MCF 10A (cell line): Measurements from ENCODE around the gene DFFA. TPM values are rescaled to one million over a fixed set of nuclear protein-coding genes. Genes with fewer than 3 reads are reported as not detected.
A peak's percentile ranks its signal among the peaks of the same experiment; 100 is the strongest.

Source experiments
- BruUV-seq: library from RNA; stranded (reverse); fragments of 400-500 nt; replicated peaks from 2 replicates; lab custom pipeline; 2021; lab: Mats Ljungman, UMichigan
- CTCF ChIA-PET: fragments of 300-600 bp; sonication (Branson Sonifier 250); formaldehyde crosslinking; extraction: SDS; loops from one replicate; lab custom pipeline; 2021; ENCODE audit warnings: antibody characterized with exemption, inconsistent platforms; lab: Yijun Ruan, JAX
- POLR2A ChIA-PET: fragments of 300-600, 350-650 bp; sonication (Branson Sonifier 250); formaldehyde crosslinking; extraction: SDS; loops from one replicate; lab custom pipeline; 2020; ENCODE audit warnings: antibody characterized with exemption, inconsistent platforms; lab: Yijun Ruan, JAX
- DNase-seq: peaks from one replicate; pipeline ENCODE4 v3.0.0-alpha.2; 2018; ENCODE audit not compliant: unreplicated experiment
- H3K27ac Mint-ChIP-seq: one replicate; pipeline ENCODE4 v1.8.0; 2022; ENCODE audit warnings: mild to moderate bottlenecking, low read depth, mixed read lengths; ENCODE audit not compliant: unreplicated experiment
- H3K27me3 Mint-ChIP-seq: one replicate; pipeline ENCODE4 v1.8.0; 2022; ENCODE audit warnings: mixed read lengths; ENCODE audit not compliant: insufficient read depth, unreplicated experiment
- H3K36me3 Mint-ChIP-seq: one replicate; pipeline ENCODE4 v1.8.0; 2022; ENCODE audit warnings: mild to moderate bottlenecking, moderate library complexity, mixed read lengths; ENCODE audit not compliant: insufficient read depth, unreplicated experiment
- H3K4me1 Mint-ChIP-seq: one replicate; pipeline ENCODE4 v1.8.0; 2022; ENCODE audit warnings: mixed read lengths; ENCODE audit not compliant: insufficient read depth, unreplicated experiment
- H3K4me3 Mint-ChIP-seq: one replicate; pipeline ENCODE4 v1.8.0; 2022; ENCODE audit warnings: mild to moderate bottlenecking, moderate library complexity, mixed read lengths; ENCODE audit not compliant: unreplicated experiment
- H3K9me3 Mint-ChIP-seq: one replicate; pipeline ENCODE4 v1.8.0; 2022; ENCODE audit warnings: mixed read lengths; ENCODE audit not compliant: unreplicated experiment
- CTCF ChIP-seq: fragments of 200-600 bp; IDR thresholded peaks from one replicate; pipeline ENCODE4 v1.8.0; 2022; ENCODE audit warnings: antibody characterized with exemption, mild to moderate bottlenecking; ENCODE audit not compliant: unreplicated experiment
- intact Hi-C: fragments of 100-400 bp; cut with micrococcal nuclease; formaldehyde crosslinking; loops from 2 replicates; pipeline ENCODE4 v1.14.1; 2022
- total RNA-seq: library from RNA; stranded (reverse); gene quantifications from 2 replicates; pipeline ENCODE4 v1.2.3, GENCODE V29; 2022

The DFFA gene
- total RNA-seq, 1 experiment from 2014 or later: 51.3 TPM

- H3K27me3 Mint-ChIP-seq: no peaks in the 10 kb centered on the region
- no peak for DNase-seq
- H3K27ac Mint-ChIP-seq: no peak overlapping the region
- BruUV-seq: no TSS peak
- H3K9me3 Mint-ChIP-seq: no peaks in the 10 kb centered on the region
- no peak for TF ChIP-seq CTCF
- no peak overlapping the region for H3K4me3 Mint-ChIP-seq
- intact Hi-C loops: loop anchor here (5.0 kb wide), 2 partner anchors 124 to 179 kb away; no protein-coding TSS in a partner anchor
- ChIA-PET CTCF (interaction anchor here (0.5 to 1.3 kb wide), 6 partner anchors 85 to 463 kb away, joined by 3 read pairs; no protein-coding TSS in a partner anchor), POLR2A (interaction anchor here (1.5 to 2.5 kb wide), 2 partner anchors 10 to 500 kb away, joined by 3 to 11 read pairs; no protein-coding TSS in a partner anchor)
- H3K4me1 Mint-ChIP-seq: peaks cover 36% of the 10 kb centered on the region
- no peaks in the 10 kb centered on the region for H3K36me3 Mint-ChIP-seq
These were observed 40.9 kb upstream of the DFFA start for GRCh38 chr1:10513199-10513598.

GRCh38 chr1:10511494-10511885, 39.2 kb upstream of the DFFA start:
- POLR2A ChIA-PET: interaction anchor here (0.5 to 4.0 kb wide), 12 partner anchors 13 to 501 kb away, joined by 3 to 34 read pairs (median 6); partner anchors contain the start of gene TARDBP
- H3K9me3 Mint-ChIP-seq: no peaks in the 10 kb centered on the region
- H3K27ac Mint-ChIP-seq: peak overlapping the region; percentile 89
- H3K4me3 Mint-ChIP-seq: peak overlapping the region; percentile 61
- H3K36me3 Mint-ChIP-seq: no peaks in the 10 kb centered on the region
- TF ChIP-seq CTCF: no peak
- no TSS peak for BruUV-seq
- intact Hi-C loops: loop anchor here (5.0 kb wide), 2 partner anchors 126 to 181 kb away; no protein-coding TSS in a partner anchor
- peaks cover 33% of the 10 kb centered on the region for H3K4me1 Mint-ChIP-seq
- CTCF ChIA-PET: interaction anchor here (0.6 to 6.0 kb wide), 3 partner anchors 16 to 525 kb away, joined by 3 to 63 read pairs (median 3); no protein-coding TSS in a partner anchor
- no peak for DNase-seq
- H3K27me3 Mint-ChIP-seq: no peaks in the 10 kb centered on the region

GRCh38 chr1:10510520-10511493, 38.5 kb upstream of the DFFA start:
- POLR2A ChIA-PET: interaction anchor here (0.5 to 4.0 kb wide), 17 partner anchors 13 to 502 kb away, joined by 3 to 34 read pairs (median 4); partner anchors contain the start of gene TARDBP
- peaks cover 29% of the 10 kb centered on the region for H3K4me1 Mint-ChIP-seq

More at GRCh38 chr1:10510520-10511493, 38.5 kb upstream of the DFFA start:
- peak; percentile 89 for DNase-seq
- H3K36me3 Mint-ChIP-seq: no peaks in the 10 kb centered on the region
- BruUV-seq: TSS peak; percentile 21
- no peak for TF ChIP-seq CTCF
- H3K9me3 Mint-ChIP-seq: no peaks in the 10 kb centered on the region
- H3K4me3 Mint-ChIP-seq: peak overlapping the region; percentile 61
- no peaks in the 10 kb centered on the region for H3K27me3 Mint-ChIP-seq
- H3K27ac Mint-ChIP-seq: peak overlapping the region; percentile 89
- CTCF ChIA-PET: interaction anchor here (0.6 to 6.0 kb wide), 3 partner anchors 16 to 525 kb away, joined by 3 to 63 read pairs (median 3); no protein-coding TSS in a partner anchor
- intact Hi-C loops: loop anchor here (1.0 to 5.0 kb wide), 3 partner anchors 17 to 181 kb away; no protein-coding TSS in a partner anchor
